Left kidney (tissue), 2 donors: Measurements from ENCODE around the gene DRAP1. TPM values are rescaled to one million over a fixed set of nuclear protein-coding genes. Genes with fewer than 3 reads are reported as not detected.
"Not testable (repeated sequence)": the region's sequence is repeated elsewhere in the genome, so short reads cannot be mapped to it uniquely, and the experiment has no call there.

Experiments used
- DNase-seq: peaks from one replicate; pipeline ENCODE4 v3.0.0-alpha.2; 2013
- polyA plus RNA-seq: library from polyadenylated mRNA; unstranded; fragments of 120-200 nt; gene quantifications from one replicate; pipeline ENCODE4 v1.2.1, GENCODE V29; 2013; ENCODE audit not compliant: insufficient read length

The DRAP1 gene
- polyA plus RNA-seq, 1 donor = 65.8 TPM

DNA sequence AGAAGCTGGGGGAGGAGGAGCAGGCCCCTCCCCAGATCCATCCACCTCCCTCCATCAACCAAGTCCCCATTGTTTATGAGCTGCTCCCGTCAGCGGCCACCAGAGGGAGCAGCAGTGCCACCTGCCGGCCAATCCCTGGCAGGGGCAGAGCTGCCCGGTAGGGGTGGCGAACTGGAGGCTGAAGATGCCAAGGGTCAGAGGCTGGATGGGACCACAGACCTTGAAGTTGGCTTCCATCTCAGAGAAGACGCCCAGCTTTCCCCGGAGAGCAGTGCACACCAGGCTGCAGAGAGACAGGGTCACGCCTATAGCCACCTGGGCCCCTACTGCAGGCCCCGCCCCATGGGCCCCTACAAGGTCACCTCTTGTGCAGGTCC is 34.5 kb upstream of the DRAP1 start:
- DNase-seq = no peak

DNA sequence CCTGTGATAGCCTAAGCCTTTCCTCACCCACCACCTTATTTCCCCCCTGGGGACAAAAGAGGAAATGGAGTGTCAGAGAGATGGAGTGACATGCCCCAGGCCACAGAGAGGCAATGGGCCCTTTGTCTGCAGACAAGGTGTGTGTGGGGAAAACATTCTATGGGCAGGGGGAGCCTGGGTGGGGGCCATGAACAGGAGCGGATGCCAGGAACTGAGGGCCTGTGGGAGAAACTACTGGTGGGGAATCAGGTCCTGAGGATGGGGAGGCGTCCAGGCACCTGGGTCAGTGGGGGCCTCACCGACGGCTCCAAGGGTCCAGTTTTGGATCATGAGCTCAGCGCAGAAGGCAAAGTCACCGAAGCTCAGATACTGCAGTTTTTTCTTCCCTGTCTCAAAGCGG is 34.0 kb upstream of the DRAP1 start:
- DNase-seq = no peak

DNA sequence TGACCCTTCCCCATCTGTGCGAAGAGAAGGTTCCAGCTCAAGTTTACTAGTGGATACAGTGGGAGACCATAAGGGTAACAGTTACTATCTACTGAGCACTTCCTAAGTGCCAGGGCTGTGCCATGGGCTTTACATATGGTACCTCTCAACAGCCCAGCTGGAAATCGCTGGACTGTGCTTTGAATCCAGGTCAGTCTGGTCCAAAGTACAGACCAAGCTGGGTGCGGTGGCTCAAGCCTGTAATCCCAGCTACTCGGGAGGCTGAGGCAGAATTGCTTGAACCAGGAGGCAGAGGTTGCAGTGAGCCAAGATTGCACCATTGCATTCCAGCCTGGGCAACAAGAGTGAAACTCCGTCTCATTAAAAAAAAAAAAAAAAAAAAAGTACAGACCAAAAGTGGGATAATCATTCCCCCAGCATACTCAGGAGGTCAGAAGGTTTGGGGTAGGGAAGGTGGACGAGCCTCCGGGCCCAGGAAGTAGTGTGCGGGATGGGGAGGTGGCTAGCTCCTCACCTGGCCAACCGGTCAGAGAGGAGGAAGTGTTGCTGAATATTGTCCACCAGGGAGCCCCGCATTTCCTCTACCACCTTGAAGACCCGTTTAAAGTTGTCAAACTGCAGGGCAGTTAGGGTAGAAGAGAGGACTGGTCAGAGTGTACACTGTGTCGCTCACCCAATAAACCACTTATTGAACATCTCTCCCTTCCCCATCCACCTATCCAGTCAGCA is 33.3 kb upstream of the DRAP1 start:
- DNase-seq = no peak

DNA sequence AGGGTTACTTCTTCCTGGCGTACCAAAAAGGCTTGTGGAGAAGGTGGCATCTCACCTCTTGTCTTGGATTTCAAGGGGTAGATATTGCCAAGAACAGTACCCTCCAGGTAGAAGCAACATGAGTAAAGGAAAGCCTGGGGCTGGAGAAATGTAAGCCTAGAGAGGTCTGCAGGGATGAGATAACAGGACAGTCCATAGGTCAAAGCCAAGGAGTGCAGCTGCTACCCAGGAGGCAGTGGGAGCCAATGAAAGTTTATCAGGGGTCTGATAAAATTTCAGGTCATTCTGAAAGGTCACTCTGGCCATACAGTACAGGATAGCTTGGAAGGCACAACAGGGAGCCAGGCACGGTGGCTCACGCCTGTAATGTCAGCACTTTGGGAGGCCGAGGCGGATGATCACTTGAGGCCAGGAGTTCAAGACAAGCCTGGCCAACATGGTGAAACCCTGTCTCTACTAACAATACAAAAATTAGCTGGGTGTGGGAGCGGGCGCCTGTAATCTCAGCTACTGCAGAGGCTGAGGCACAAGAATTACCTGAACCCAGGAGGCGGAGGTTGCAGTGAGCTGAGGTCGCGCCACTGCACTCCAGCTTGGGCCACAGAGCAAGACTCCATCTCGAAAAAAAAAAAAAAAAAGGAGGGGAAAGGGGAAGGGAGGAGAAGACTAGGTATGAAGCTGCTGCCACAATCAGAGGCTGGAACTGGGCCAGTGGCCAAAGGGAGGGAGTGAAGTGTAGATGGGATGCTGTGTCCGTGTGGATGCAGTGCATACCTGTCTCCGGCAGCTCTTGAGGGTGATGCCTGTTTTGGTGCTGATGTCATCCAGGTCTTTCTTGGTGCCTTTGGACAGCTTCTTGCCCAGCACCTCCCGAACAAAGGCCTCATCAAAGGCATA is 32.2 kb upstream of the DRAP1 start:
- DNase-seq = no peak

DNA sequence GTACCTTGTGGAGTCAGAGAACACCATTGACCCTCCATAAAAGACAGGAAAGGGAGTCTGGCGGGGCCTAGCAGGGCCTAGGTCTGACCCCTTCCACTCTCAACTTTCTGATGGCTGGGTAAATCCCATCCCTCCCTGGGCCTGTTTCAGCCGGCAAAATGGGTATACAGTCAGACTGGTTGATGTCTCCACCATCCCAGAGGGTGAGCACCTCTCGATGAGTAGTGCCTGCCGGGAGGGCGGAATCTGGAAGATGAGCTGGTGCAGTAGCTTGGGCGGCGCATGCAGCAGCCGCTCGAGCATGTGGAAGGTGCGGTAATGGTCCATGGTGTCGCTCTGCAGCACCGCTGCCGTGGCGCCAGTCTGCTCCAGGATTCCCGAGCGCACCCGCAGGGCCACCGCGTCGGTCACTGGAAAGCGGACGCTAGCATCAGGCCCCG is 31.5 kb upstream of the DRAP1 start:
- no peak for DNase-seq

DNA sequence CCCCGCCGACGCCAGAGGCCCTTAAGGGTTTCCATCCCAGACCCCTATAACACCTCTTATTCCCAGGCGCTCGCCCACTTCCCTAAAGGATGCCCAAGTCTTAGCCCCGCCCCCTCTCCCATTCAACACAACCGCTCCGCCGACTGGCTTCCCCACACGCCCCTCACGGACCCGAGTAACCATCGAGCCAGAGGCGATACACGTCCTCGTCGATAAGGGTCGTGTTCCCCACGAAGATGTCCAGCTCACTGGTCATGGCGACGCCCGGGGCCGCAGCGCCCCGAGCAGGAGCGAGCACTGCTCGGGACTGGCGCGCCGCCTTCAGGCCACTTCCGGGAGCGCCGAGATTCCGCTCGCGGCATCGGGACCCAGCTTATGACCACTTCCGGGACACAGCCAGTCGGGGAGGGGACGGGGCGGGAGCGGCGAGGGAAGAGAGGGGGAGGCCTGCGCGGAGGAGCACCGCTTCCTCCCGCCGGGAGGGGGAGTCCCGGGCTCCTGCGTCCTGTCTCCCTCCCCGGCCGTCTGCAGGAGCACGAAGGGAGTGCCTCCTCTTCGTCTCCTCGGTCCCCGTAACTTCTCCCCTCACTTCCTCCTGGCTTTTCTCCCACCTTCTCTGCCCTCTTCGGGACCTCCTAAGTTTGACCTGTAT is 30.9 kb upstream of the DRAP1 start, which contains the start of gene FIBP:
Gene FIBP, minus strand, starts transcription at position 309 of the 652 bp plus-strand sequence. Its CDS starts 53 bp downstream, at position 256.
- DNase-seq = peak; percentile 94

DNA sequence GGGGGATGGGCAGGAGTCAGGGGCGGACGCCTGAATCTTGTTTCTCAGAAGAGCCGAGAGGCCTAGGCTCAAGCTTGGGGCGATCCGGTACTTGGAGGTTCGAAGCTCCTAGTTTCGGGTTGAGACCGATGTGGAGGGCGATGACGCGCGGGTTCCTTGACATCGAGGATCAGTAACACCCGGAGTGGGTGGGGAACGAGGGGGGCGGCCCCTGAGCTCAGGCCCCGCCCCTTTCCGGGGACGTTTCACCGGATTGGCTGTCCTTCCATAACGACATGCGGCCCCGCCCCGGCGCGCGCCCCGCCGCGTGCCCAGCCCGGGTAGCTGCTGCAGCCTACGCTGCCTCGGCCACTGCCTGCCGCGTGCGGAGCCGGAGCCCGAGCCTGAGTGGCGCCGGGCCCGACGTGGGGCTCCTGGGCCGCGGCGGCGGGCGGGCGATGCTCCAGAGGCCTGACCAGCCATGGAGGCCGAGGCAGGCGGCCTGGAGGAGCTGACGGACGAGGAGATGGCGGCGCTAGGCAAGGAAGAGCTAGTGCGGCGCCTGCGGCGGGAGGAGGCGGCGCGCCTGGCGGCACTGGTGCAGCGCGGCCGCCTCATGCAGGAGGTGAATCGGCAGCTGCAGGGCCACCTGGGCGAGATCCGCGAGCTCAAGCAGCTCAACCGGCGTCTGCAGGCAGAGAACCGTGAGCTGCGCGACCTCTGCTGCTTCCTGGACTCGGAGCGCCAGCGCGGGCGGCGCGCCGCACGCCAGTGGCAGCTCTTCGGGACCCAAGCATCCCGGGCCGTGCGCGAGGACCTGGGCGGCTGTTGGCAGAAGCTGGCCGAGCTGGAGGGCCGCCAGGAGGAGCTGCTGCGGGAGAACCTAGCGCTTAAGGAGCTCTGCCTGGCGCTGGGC is 28.7 kb upstream of the DRAP1 start, which contains the start of gene CCDC85B:
Gene CCDC85B, plus strand, starts transcription at position 350 of the 895 bp plus-strand sequence. Its CDS starts 111 bp downstream, at position 461.
- DNase-seq = peak; percentile 97

DNA sequence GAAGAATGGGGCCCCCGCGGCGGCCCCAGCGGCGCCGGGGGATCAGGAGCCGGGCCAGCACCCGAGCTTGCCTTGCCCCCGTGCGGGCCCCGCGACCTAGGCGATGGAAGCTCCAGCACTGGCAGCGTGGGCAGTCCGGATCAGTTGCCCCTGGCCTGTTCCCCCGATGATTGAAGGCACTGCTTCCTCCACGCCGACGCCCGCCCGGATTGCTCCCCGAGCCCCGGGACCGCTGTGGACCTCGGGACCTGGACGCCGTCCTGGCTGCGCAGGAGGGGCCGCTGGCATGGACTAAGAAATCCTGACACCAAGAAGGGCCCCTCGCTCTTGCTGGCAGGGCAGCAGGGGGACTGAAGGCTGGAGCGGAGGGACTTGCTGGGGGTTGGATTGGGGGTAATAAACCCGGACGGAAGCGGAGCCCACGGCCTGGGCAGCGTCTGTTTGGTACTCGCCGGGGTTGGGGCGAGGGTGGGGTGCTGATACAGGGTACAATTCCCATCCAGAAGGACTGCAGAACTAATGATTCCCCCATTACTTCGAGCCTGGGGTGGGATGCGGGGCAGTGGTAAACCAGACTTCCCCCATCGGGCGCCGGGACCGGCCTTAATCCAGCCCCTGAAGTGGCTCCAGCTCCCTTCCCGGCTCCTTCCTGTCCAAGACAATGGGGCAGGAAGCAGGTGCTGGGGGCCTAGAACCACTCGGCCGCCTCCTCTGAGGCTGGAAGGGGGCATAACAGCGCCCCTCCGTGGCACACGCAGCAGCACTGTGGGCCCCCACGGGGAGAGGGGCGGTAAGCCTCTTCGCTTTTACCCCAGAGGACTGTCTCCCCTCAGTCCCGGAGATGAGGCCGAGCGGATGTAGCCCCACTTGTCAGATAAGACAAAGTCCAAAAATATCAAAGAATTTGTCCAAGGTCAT is 27.7 kb upstream of the DRAP1 start:
- no peak for DNase-seq

DNA sequence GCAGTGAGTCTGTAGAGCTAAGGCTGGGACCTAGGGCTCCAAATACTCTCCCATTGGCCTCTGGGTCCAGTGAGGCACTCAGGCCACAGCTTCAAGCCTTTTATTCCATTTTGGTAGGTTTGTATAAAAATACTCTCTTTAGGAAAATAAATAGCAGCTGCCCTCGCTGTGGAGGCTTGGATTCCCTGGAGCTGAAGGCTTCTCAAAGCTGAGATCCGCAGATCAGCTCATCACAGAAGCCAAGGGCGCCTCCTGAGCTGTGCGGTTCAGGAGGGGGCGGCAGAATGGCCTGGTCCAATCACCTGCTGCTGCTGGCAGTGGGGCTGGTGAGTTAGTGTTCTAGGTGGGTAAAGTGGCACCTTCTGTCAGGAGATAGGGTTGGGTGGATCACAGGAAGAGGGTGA is 27.1 kb upstream of the DRAP1 start:
- not testable (repeated sequence) for DNase-seq

DNA sequence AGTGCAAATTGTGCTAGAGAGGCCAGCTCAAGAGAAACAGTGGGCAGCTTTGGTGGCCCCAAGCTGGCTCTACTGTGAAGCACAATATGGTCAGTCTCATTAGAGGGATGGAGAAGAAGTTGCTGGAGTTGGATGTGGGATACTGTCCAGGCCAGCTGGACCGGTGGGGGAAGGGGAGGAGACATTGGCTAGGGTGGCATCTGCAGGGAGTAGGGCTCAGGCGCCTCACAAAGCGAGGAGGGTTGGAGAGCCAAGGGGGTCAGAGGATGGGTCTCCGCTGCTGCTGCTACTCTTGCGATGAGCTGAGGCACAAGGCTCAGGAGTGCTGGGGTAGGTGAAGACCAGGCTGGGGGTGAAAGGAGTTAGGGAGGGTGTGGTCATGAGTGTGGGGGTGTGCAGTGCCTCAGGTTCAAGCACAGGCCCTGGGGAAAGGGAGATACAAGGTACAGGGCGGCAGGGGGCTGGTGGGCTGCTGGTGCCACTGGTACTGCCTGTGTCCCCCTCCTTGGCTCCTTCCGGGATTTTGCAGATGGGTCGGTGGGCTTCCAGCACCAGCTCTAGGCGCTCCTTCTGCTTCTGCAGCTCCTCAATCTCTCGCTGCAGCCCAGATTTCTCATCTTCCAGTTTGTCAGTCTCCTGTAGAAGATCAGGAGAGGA is 26.4 kb upstream of the DRAP1 start:
- no peak for DNase-seq

DNA sequence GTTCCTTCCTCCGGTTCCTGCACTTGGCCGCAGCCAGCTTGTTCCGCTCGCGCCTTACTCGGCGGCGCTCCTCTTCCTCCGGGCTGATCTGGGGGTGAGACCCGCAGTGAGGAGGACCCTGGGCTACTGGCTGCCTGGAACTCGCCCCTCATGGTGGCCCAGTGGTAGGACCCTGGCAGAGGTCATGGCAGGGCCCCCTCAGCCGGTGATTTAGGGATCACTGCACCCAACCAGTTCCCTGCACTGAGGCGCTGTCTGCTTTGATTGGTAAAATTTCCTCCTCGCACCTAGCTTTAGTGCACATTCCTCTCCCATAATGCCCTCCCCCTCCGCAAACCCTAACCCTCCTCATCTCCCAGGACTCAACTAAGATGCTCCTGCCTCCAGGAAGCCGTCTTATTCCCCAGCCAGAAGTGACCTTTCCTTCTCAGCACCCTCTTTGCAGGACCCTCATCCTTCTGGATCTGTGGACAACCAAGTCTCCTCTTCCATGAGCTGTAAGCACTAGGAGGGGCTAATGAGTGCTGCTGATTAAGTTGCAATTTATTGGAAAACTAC is 25.1 kb upstream of the DRAP1 start:
- no peak for DNase-seq

DNA sequence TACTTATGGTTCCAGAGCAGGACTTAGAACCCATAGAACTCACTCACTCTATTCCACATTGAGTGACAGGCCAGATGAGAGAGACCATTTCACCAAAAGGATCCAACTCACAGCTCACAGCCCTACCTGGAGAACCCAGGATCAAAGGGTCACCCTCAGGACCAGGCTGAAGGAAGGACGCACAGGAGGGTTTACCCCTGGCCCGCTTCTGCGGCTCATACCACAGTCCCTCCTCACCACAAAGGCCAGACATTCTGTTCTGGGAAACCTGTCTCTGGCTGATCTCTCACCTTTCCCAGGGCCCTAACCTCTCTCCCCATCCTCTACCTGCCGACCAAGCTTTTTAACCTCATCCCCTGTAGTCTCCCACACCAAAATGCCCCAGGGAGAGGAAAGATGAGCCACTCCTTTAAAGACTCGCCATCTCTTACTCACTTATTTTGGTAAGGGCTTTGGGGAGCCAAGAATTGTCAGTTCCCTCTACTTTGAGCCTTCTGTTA is 23.7 kb upstream of the DRAP1 start:
- no peak for DNase-seq

DNA sequence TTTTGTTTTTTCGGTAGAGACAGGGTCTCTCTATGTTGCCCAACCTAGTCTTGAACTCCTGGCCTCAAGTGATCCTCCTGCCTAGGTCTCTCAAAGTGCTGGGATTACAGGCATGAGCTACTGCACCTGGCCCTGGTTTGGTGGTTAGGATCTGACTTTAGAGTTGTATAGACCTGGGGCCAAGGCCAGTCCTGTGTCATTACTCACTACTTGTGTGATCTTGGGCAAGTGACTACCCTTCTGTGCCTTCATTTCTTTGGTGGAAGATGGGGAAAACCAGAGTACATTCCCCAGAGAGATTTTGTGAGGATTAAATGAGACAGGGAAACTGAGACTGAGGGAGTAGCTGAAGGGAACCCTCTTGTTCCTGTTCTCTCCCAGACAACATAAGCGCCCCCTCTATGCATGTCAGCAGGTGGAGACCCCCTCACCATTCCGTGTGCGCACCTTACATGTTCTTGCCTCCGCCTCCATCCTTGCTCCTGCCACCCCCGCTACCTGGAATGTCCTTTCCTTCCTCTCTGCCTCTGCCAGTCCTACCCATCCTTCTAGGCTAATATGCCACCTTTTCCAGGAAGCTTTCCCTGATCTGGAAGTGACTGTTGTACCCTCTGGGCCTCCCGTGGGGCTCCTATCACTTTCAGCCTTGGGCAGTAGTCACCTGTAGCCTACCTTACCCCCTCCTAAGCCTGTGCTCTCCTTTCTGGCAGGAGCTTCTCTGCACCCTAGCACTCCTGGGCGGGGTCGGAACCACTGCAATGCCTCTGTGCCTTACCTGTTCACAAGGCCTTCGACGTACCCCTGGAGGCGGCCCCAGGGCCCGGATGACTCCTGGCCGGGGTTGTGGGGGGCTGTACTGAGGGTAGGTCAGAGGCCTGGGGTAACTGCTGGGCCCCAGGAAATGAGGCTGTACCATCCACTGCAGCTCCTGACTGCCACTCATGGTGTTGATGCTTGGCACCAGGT is 22.9 kb upstream of the DRAP1 start:
- no peak for DNase-seq

DNA sequence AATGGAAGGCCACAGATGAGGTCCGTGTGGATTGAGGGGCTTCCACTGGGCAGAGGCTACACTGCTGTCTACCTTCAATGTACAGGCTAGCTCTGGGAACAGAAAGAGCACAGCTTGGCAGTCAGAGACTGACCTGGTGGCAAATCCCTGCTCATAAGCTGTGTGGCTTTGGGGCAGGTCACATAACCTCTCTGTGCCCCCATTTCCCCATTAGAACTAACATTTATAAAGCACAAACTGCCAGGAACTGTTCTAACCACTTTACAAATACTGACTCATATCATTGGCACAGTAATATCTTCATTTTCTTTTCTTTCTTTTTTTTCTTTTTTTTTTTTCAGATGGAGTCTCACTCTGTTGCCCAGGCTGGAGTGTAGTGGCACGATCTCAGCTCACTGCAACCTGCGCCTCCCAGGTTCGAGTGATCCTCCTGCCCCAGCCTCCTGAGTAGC is 22.2 kb upstream of the DRAP1 start:
- DNase-seq = no peak

DNA sequence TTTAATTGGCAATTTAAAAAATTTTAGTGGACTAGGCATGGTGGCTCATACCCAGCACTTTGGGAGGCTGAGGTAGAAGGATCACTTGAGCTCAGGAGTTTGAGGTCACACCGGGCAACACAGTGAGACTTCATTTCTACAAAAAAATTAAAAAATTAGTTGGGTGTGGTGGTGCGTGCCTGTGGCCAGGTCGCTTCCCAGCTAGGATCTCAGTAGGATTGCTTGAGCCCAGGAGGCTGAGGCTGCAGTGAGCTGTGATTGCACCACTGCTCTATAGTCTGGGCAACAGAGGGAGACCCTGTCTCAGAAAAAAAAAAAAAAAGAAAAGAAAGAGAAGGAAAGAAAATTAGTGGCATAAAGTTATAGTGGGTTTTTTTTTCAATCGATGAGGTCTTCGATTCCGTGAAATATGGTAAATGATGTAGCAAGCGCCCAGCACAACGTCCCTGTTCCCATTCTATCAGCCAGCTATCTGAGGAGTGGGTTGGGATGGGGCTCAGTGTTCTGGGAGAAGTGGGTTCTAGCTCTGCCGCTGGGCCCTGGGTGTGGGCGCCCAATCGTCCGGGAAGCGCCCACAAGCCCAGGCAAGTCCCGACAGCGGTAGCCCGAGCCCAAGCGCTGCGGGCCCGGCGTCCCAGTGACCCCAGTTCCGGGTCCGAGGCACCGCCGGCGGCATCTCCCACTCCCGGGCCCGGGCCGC is 20.4 kb upstream of the DRAP1 start:
- DNase-seq = no peak

DNA sequence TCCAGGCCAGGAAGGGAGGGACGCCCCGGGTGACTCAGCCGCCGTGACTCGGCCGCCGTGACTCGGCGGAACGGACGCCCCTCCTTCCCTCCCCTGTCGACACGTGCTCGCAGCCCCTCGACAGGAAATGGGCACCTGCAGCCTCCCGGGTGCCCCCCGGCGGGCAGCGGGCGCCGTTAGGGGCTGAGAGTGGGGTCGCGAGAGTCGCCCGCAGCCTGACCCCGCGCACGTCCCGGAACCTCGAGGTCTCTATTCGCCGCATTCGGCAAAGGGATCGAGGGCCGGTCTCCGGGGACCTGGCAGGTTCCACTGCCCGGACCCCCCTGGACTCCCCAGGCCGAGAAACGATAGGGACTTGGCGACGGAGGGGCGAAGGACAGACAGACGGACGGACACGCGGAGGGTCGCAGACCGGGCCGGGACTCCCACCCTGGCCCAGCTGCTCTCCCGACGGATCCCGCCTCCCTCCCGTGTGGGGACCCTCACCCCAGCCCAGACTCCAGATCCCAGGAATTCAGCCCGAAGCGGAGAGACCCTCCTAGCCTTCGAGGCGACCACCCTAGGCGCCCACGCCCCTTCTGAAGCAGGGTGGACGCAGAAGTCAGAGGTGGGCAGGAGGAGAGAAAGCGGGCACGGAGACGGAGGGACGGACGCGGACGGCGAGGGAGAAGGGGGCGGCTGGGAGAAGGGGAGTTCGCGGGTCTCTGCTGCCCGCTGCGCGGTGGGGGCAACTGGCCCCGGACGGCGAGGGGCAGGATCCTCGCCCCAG is 19.7 kb upstream of the DRAP1 start:
- DNase-seq = no peak
